HEK293 (cell line): ENCODE data around the gene HINFP.
"Not testable (repeated sequence)": the region's sequence is repeated elsewhere in the genome, so short reads cannot be mapped to it uniquely, and the experiment has no call there.

Experiments
- CTCF ChIA-PET: fragments of 350-600 bp; formaldehyde crosslinking; extraction: SDS; loops from one replicate; lab custom pipeline; 2021; ENCODE audit warnings: antibody characterized with exemption; lab: Yijun Ruan, JAX
- POLR2A ChIA-PET: fragments of 300-600 bp; formaldehyde crosslinking; extraction: SDS; loops from one replicate; lab custom pipeline; 2020; ENCODE audit warnings: antibody characterized with exemption, inconsistent platforms; lab: Yijun Ruan, JAX
- H3K27ac ChIP-seq: fragments of 200-500 bp; sonication (Bioruptor generic); 2 replicates; pipeline ENCODE4 v1.5.1; 2014; ENCODE audit warnings: low read depth, low read length, control low read depth, inconsistent platforms; ENCODE audit errors: extremely low read depth
- H3K36me3 ChIP-seq, 2 experiments: fragments of 200-500 bp in 1 of 2; sonication (Bioruptor generic) in 1 of 2; 1 replicate in 1 of 2; 2 replicates in 1 of 2; pipeline ENCODE4 v1.5.1; 2014 to 2017; ENCODE audit warnings: inconsistent platforms in 2 of 2, low read length in 2 of 2; ENCODE audit not compliant: control insufficient read depth in 2 of 2, insufficient read depth in 1 of 2
- H3K4me1 ChIP-seq: fragments of 200-500 bp; sonication (Bioruptor generic); 2 replicates; pipeline ENCODE4 v1.5.1; 2014; ENCODE audit warnings: mild to moderate bottlenecking, low read length, inconsistent platforms; ENCODE audit not compliant: control insufficient read depth, insufficient read depth
- H3K4me3 ChIP-seq: 2 replicates; pipeline ENCODE4 v1.5.1; 2011; ENCODE audit warnings: low read depth, mild to moderate bottlenecking, control low read depth, low read length, moderate library complexity
- H3K9me3 ChIP-seq: fragments of 200-500 bp; sonication (Bioruptor generic); 2 replicates; pipeline ENCODE4 v1.5.1; 2014; ENCODE audit warnings: low read depth, low read length, inconsistent platforms; ENCODE audit not compliant: control insufficient read depth, insufficient read depth
- EGR2 ChIP-seq: fragments of 450-650 bp; formaldehyde crosslinking; IDR thresholded peaks from 2 replicates; pipeline ENCODE4 v1.5.1; 2016; ENCODE audit warnings: low read depth, missing biosample characterization, missing genetic modification characterization
- OSR2 ChIP-seq: fragments of 450-650 bp; formaldehyde crosslinking; IDR thresholded peaks from 2 replicates; pipeline ENCODE4 v1.5.1; 2016; ENCODE audit warnings: missing biosample characterization, missing genetic modification characterization
- OVOL3 ChIP-seq: fragments of 450-650 bp; formaldehyde crosslinking; IDR thresholded peaks from 2 replicates; pipeline ENCODE4 v1.5.1; 2016; ENCODE audit warnings: missing biosample characterization, missing genetic modification characterization
- SP7 ChIP-seq: fragments of 450-650 bp; formaldehyde crosslinking; IDR thresholded peaks from 2 replicates; pipeline ENCODE4 v1.5.1; 2016; ENCODE audit warnings: missing biosample characterization, missing genetic modification characterization
- TCF7L2 ChIP-seq: IDR thresholded peaks from 2 replicates; pipeline ENCODE4 v1.6.1; 2011; ENCODE audit warnings: low read depth, mild to moderate bottlenecking, inconsistent platforms, low read length, moderate library complexity, borderline replicate concordance
- ZBTB8A ChIP-seq: fragments of 450-650 bp; formaldehyde crosslinking; IDR thresholded peaks from 2 replicates; pipeline ENCODE4 v1.5.1; 2016; ENCODE audit warnings: missing biosample characterization, missing genetic modification characterization
- ZFHX2 ChIP-seq: fragments of 450-650 bp; formaldehyde crosslinking; conservative IDR thresholded peaks from 2 replicates; pipeline ENCODE4 v1.5.1; 2016; ENCODE audit warnings: missing biosample characterization, missing genetic modification characterization
- ZNF174 ChIP-seq: fragments of 450-650 bp; formaldehyde crosslinking; IDR thresholded peaks from 2 replicates; pipeline ENCODE4 v1.5.0; 2017; ENCODE audit warnings: missing biosample characterization, mild to moderate bottlenecking, missing genetic modification characterization
- ZNF558 ChIP-seq: fragments of 450-650 bp; formaldehyde crosslinking; IDR thresholded peaks from 2 replicates; pipeline ENCODE4 v1.5.1; 2016; ENCODE audit warnings: missing biosample characterization, missing genetic modification characterization
- ZNF660 ChIP-seq: fragments of 450-650 bp; IDR thresholded peaks from 2 replicates; pipeline ENCODE4 v1.5.1; 2018; ENCODE audit warnings: missing biosample characterization, mild to moderate bottlenecking, missing genetic modification characterization
- TF ChIP-seq, protein P1 (sequence below): fragments of 450-650 bp; formaldehyde crosslinking; IDR thresholded peaks from 2 replicates; pipeline ENCODE4 v1.5.1; 2016; ENCODE audit warnings: missing biosample characterization, missing genetic modification characterization, low read depth
- TF ChIP-seq, protein P2 (sequence below): fragments of 450-650 bp; formaldehyde crosslinking; IDR thresholded peaks from 2 replicates; pipeline ENCODE4 v1.5.1; 2017; ENCODE audit warnings: missing biosample characterization, missing genetic modification characterization

Gene HINFP

DNA sequence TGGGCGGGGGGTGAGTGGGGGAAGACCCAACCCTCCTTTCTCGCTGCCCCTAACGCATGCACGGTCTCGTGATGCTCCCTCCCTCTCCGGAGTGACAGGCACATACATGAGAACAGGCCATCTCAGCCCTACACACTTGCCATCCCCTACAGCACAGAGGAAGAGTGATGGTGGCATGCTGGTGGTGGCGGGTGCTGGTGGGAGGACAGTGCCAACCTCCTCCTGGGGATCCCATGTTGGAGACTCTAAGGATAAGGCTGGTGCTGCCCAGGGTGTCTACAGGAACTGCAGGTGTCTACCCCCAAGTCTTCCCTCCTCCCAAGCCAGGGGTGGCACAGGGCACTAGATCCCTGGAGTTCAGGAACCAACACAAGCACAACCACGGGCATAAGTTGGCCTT is 40.5 kb downstream of the HINFP start:
- ChIA-PET CTCF (no interaction called here), POLR2A (no interaction called here)

DNA sequence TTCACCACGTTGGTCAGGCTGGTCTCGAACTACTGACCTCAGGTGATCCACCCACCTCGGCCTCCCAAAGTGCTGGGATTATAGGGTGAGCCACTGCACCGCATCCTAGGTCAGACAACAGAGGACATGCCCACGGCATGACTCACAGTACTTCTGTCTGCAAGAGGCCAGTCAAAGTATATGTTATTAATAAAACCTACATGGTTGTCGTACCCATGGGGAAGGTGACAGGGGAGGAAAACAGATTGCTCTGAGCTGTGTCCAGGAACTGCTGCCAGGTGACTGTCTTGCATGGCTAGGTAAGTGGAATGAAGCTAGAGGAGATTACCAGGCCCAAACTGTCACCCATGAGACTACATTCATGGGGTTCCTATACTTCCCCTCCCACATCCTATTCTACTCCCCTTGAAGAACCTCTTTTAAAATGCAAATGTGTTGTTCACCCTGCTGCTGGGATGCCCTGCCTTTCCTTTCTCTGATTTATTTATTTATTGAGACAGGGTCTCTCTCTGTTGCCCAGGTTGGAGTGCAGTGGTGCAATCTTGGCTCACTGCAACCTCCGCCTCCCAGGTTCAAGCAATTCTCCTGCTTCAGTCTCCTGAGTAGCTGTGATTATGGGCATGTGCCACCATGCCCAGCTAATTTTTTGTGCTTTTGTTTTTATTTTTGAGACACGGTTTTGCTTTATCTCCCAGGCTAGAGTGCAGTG is 45.1 kb downstream of the HINFP start:
- no peak overlapping the region for H3K27ac ChIP-seq
- POLR2A ChIA-PET: interaction anchor here (1.3 kb wide), 1 partner anchor 71 kb away, joined by 4 read pairs; no protein-coding TSS in a partner anchor
- no peaks in the 10 kb centered on the region for H3K4me1 ChIP-seq
- CTCF ChIA-PET: interaction anchor here (0.6 to 1.1 kb wide), 8 partner anchors 10 to 327 kb away, joined by 3 to 5 read pairs (median 4); partner anchors contain the start of gene DPAGT1
- no peaks in the 10 kb centered on the region for H3K36me3 ChIP-seq
- H3K9me3 ChIP-seq: no peaks in the 10 kb centered on the region
- TF ChIP-seq SP7 (tag by site-specific recombination) (0 out of 2 replicates have a peak, but pooled peaks have one; percentile 16), OVOL3 (tag by site-specific recombination) (no peak)
- no peak overlapping the region for H3K4me3 ChIP-seq

More for the DNA sequence above, 40.5 kb downstream of the HINFP start:
- H3K4me3 ChIP-seq: no peak overlapping the region
- no peaks in the 10 kb centered on the region for H3K9me3 ChIP-seq
- no peaks in the 10 kb centered on the region for H3K4me1 ChIP-seq
- no peak for TF ChIP-seq ZNF660 (tag by site-specific recombination)
- no peak for TF ChIP-seq ZNF558 (tag by site-specific recombination)
- TF ChIP-seq OSR2: no peak
- TF ChIP-seq ZNF174 (tag by site-specific recombination): no peak
- TF ChIP-seq, protein P1, sequence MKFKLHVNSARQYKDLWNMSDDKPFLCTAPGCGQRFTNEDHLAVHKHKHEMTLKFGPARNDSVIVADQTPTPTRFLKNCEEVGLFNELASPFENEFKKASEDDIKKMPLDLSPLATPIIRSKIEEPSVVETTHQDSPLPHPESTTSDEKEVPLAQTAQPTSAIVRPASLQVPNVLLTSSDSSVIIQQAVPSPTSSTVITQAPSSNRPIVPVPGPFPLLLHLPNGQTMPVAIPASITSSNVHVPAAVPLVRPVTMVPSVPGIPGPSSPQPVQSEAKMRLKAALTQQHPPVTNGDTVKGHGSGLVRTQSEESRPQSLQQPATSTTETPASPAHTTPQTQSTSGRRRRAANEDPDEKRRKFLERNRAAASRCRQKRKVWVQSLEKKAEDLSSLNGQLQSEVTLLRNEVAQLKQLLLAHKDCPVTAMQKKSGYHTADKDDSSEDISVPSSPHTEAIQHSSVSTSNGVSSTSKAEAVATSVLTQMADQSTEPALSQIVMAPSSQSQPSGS (tag by site-specific recombination): no peak
- TF ChIP-seq ZBTB8A (tag by site-specific recombination): no peak
- TF ChIP-seq, all 188 proteins: peak for 0
- Histone ChIP-seq H3K27ac (no peak overlapping the region), H3K36me3 (peaks cover 0 to 9% of the 10 kb centered on the region in 2 experiments; a peak in 1 of 3 replicates)

DNA sequence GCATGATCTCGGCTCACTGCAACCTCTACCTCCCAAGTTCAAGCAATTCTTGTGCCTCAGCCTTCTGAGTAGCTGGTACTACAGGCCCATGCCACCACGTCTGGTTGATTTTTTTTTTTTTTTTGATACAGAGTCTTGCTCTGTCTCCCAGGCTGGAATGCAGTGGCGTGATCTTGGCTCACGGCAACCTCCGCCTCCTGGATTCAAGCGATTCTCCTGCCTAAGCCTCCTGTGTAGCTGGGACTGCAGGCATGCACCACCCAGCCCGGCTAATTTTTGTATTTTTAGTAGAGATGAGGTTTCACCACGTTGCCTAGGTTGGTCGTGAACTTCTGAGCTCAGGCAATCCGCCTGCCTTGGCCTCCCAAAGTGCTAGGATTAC is 45.7 kb downstream of the HINFP start:
- CTCF ChIA-PET: interaction anchor here (0.6 to 1.1 kb wide), 11 partner anchors 11 to 327 kb away, joined by 3 to 5 read pairs (median 3); partner anchors contain the start of gene DPAGT1
- not testable (repeated sequence) for H3K4me1 ChIP-seq, H3K9me3 ChIP-seq, H3K27ac ChIP-seq, H3K36me3 ChIP-seq, H3K4me3 ChIP-seq
- POLR2A ChIA-PET: interaction anchor here (1.3 kb wide), 1 partner anchor 71 kb away, joined by 4 read pairs; no protein-coding TSS in a partner anchor

DNA sequence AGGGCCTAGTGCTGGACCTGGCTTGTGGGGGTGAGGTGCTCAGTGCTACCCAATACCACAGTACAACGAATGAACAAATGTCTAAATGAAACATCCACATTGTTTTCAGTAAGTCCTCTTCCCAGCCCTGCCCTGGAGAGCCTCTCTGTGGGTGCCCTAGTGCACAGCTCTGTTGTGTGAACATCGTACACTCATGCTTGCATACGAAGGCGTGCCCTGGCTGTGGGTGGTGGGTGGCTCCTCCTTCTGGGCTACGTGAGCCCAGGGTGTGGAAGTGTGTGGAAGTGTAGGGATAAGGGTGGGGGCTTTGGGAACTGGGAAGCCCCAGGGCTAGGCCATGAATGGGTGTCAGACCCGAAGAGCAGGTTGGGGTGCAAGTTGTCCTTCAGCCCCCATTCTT is 46.6 kb downstream of the HINFP start:
- no peaks in the 10 kb centered on the region for H3K4me1 ChIP-seq
- ChIA-PET CTCF (interaction anchor here (0.6 to 0.7 kb wide), 5 partner anchors 28 to 852 kb away, joined by 3 to 4 read pairs (median 3); no protein-coding TSS in a partner anchor), POLR2A (no interaction called here)
- no peak overlapping the region for H3K4me3 ChIP-seq
- H3K27ac ChIP-seq: no peak overlapping the region
- TF ChIP-seq ZFHX2 (tag by site-specific recombination) (peak; percentile 77), TCF7L2 (no peak), EGR2 (tag by site-specific recombination) (peak; percentile 67)
- TF ChIP-seq, protein P2, sequence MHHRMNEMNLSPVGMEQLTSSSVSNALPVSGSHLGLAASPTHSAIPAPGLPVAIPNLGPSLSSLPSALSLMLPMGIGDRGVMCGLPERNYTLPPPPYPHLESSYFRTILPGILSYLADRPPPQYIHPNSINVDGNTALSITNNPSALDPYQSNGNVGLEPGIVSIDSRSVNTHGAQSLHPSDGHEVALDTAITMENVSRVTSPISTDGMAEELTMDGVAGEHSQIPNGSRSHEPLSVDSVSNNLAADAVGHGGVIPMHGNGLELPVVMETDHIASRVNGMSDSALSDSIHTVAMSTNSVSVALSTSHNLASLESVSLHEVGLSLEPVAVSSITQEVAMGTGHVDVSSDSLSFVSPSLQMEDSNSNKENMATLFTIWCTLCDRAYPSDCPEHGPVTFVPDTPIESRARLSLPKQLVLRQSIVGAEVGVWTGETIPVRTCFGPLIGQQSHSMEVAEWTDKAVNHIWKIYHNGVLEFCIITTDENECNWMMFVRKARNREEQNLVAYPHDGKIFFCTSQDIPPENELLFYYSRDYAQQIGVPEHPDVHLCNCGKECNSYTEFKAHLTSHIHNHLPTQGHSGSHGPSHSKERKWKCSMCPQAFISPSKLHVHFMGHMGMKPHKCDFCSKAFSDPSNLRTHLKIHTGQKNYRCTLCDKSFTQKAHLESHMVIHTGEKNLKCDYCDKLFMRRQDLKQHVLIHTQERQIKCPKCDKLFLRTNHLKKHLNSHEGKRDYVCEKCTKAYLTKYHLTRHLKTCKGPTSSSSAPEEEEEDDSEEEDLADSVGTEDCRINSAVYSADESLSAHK (tag by site-specific recombination): no peak
- no peaks in the 10 kb centered on the region for H3K36me3 ChIP-seq
- no peaks in the 10 kb centered on the region for H3K9me3 ChIP-seq
